LNCaP clone FGC (cell line): ENCODE data around the gene HCFC1.

ENCODE experiments used
- DNase-seq: peaks from one replicate; pipeline ENCODE4 v3.0.0-alpha.2; 2011; ENCODE audit warnings: low read depth
- H3K4me3 ChIP-seq: 2 replicates; pipeline ENCODE4 v1.5.1; 2011; ENCODE audit warnings: mild to moderate bottlenecking, low read depth, low read length, control low read depth
- CTCF ChIP-seq: IDR thresholded peaks from 2 replicates; pipeline ENCODE4 v1.5.1; 2012; ENCODE audit warnings: mild to moderate bottlenecking; ENCODE audit not compliant: control insufficient read depth, insufficient read depth; ENCODE audit errors: extremely low read depth

The HCFC1 gene

DNA sequence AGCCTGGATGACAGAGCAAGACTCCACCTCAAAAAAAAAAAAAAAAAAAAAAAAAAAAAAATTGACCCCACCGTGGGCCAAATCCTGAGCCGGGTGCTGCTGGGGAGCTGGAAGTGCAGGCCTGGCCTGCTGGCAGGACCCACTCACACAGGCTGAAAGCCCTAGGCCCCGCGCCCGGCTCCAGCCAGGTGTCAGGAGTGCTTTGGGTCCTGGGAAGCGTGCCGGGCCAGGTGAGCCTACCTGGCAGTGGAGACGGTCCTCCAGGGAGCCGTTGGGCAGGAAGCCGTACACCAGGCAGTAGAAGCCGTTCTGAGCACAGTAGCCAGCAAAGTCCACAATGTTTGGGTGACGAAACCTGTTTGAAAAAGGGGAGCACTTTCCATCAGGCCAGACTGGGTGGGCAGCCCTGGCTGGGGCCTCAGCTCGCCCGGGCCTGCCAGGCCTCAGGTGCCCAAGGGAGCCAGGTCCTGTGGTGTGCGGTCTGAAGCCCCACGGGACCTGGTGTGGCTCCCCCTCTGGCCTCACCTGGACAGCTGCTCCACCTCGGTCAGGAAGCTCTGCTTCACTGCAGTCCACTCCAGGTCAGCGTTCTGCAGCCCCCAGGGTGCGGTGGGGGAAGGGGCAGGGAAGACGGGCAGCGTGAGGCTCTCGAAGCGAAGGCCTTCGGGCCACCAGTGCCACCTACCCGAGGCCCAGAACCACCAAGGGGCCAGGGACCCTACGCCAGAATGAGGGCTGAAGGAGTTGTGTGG, 46.3 kb upstream of the HCFC1 start:
- H3K4me3 ChIP-seq: peak overlapping the region; percentile 66
- 0 out of 2 replicates have a peak, but pooled peaks have one; percentile 2 for TF ChIP-seq CTCF
- DNase-seq: no peak

DNA sequence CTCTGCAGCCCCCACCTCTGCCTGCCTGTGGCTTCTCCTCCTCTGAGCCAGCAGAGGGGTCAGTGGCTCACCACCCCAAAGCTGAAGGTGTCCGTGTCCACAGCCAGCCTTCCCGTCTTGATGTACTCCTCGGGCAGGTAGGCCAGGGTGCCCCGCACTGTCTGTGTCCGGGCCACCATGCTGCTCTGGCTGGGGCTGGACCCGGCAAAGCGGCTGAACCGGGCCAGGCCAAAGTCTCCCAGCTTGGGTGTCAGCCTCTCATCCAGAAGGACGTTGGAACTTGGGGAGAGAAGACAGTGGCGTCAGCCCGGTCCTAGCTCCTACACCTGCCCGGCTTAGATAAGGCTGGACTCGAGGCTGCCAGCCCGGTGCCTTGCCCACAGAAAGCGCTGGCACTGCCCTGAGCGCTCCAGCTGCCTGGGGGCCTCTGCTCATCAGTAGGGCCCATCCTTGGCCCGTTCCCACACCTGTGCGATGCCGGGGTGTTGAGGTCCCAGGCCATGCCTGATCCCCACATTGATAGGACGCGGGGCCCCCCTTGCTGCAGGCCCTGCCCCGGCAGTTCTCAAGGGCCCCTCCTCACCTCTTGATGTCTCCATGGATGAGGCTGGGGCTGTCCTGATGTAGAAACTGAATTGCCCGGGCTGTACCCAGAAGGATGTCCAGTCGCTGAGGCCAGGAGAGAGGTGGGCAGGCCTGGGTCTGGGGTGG, 44.9 kb upstream of the HCFC1 start:
- no peak overlapping the region for H3K4me3 ChIP-seq
- DNase-seq: no peak
- no peak for TF ChIP-seq CTCF

DNA sequence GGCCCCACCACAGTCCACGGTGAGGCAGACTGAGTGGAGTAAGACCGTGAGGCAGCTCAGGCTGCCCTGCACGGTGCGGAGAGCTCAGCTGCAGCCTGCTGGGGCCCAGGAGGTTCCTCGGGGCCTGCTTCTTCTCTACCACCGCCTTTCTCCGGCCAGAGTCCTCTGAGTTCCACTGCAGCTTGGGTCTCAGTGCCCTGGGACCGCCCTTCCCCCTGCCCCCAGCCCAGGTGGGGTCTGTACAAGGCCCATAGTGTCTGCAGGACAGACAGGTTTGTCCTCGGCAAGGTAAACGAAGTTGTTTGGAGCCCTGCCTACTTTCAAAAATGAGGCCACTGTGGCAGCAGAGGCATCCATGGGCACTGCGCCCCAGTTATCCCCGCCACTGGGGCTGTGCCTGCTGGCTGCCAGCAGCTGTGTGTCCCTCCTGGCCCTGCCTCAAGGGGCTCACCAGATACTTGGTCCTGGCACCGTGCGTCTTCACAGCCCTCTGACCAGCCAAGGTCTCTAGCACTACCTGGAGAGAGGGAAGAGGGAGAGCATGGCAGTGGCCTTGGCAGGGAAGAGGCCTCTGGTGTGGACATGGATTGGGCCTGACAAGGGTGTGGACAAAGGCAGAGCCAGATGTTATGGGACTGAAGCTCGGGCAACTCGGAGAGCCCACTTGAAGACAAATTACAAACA, 44.1 kb upstream of the HCFC1 start:
- no peak for TF ChIP-seq CTCF
- no peak for DNase-seq
- H3K4me3 ChIP-seq: no peak overlapping the region

GRCh38 chrX:154014429-154015380, 43.1 kb upstream of the HCFC1 start:
- no peak for TF ChIP-seq CTCF
- H3K4me3 ChIP-seq: no peak overlapping the region
- no peak for DNase-seq

DNA sequence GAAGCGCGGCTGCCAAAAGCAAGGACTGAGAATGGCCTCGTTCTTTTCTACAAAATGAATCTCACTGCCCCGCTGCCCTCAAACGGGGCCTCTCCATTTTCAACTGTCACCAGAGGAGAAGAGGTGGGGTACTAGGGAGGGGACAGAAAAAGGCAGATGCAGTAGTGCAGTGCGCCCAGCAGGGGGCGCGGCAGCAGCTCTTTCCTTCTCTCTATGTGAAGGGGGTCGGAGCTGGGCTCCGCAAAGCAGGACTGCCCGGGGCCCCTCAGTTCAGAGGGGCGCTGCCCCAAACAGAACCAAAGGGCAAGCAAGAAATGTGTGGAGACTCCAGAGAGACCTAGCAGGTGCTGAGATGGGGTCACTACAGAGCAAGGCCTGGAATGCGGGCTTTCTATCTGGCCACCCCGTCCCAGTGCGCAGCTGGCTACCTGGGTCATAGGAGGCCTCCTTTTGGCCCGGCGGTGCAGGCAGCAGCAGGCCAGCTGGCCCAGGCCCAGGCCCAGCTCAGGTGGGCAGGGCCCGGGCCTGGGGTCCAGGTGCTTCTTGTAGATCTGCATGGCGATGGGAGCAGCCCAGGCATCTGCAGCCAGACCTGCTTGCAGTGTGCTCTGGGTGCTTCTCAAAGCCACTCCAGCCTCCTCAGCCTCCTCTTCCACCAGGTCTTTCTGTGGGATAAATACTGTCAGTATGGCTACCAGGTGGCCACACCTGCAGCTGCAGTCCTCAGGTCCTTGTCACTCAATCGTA, 42.2 kb upstream of the HCFC1 start:
- TF ChIP-seq CTCF: peak; percentile 62
- no peak for DNase-seq
- no peak overlapping the region for H3K4me3 ChIP-seq
